Measurements from ENCODE around the gene IPO9. TPM values are rescaled to one million over a fixed set of nuclear protein-coding genes. Genes with fewer than 3 reads are reported as not detected.

Gene IPO9
- total RNA-seq, 1 donor from 2014 or later, result 10.3 TPM

DNA sequence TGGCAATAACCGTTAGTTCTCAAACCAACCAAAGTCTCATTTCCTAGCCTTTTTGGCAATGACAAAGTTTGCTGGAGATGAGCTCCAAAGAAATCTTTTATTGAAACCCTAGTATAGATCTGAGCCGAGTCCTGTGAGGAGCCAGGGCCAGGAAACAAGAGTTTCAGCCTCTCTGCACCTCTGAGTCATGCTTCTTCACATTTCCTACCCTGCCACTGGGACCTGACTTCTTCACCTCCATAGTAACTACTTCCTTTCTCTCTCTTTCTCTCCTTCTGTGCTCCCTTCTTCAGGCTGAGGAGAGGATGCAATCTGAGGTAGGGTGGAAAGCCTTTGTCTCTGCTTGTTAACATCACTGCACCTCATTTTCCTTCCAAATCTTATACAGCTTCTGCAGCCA is 38.7 kb upstream of the IPO9 start:
- DNase-seq (ENCODE audit: low read depth) (peak; percentile 60), FAIRE-seq (no peak)
- Histone ChIP-seq H3K36me3 (ENCODE audit: control insufficient read depth, insufficient read depth, low read length) (peaks cover 11% of the 10 kb centered on the region), H3K4me3 (ENCODE audit: low read depth, low read length) (no peak overlapping the region), H3K27me3 (ENCODE audit: control insufficient read depth, insufficient read depth, low read length) (no peaks in the 10 kb centered on the region)
- TF ChIP-seq, protein P1, sequence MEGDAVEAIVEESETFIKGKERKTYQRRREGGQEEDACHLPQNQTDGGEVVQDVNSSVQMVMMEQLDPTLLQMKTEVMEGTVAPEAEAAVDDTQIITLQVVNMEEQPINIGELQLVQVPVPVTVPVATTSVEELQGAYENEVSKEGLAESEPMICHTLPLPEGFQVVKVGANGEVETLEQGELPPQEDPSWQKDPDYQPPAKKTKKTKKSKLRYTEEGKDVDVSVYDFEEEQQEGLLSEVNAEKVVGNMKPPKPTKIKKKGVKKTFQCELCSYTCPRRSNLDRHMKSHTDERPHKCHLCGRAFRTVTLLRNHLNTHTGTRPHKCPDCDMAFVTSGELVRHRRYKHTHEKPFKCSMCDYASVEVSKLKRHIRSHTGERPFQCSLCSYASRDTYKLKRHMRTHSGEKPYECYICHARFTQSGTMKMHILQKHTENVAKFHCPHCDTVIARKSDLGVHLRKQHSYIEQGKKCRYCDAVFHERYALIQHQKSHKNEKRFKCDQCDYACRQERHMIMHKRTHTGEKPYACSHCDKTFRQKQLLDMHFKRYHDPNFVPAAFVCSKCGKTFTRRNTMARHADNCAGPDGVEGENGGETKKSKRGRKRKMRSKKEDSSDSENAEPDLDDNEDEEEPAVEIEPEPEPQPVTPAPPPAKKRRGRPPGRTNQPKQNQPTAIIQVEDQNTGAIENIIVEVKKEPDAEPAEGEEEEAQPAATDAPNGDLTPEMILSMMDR (IDR thresholded peaks at IDR 0.05; ENCODE audit: insufficient read depth, low read length, severe bottlenecking), result no peak

- no peak overlapping the region for H3K4me3 ChIP-seq (ENCODE audit: low read depth, low read length)
- H3K36me3 ChIP-seq (ENCODE audit: control insufficient read depth, insufficient read depth, low read length), result peaks cover 14% of the 10 kb centered on the region
- DNase-seq (ENCODE audit: low read depth), result no peak
- H3K27me3 ChIP-seq (ENCODE audit: control insufficient read depth, insufficient read depth, low read length), result no peaks in the 10 kb centered on the region
- TF ChIP-seq, protein P1 (IDR thresholded peaks at IDR 0.05; ENCODE audit: insufficient read depth, low read length, severe bottlenecking), result no peak
- FAIRE-seq, result no peak
These were observed 37.7 kb upstream of the IPO9 start for GRCh38 chr1:201791051-201791778.

DNA sequence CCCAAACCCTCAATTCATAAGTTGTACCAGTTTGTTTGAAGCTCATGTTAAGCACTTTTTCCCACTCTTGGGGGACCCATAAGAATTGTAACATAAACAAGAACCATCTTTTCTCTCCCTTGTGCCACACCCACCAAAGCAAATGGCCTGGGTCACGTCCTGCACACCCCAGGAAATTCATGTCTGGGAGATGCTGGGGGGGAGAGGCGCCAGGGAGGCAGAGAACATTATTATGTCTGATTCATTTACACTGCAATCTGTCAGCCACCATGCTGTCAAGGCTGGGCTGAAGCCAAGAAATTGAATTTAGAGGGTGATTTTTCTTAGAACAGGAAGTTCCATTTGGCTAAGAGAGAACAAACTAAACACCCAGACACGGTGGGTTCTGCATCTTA is 37.2 kb upstream of the IPO9 start:
- H3K4me3 ChIP-seq (ENCODE audit: low read depth, low read length), result no peak overlapping the region
- FAIRE-seq, result no peak
- peaks cover 11% of the 10 kb centered on the region for H3K36me3 ChIP-seq (ENCODE audit: control insufficient read depth, insufficient read depth, low read length)
- H3K27me3 ChIP-seq (ENCODE audit: control insufficient read depth, insufficient read depth, low read length), result no peaks in the 10 kb centered on the region
- DNase-seq (ENCODE audit: low read depth), result peak; percentile 62
- TF ChIP-seq, protein P1 (IDR thresholded peaks at IDR 0.05; ENCODE audit: insufficient read depth, low read length, severe bottlenecking), result no peak

DNA sequence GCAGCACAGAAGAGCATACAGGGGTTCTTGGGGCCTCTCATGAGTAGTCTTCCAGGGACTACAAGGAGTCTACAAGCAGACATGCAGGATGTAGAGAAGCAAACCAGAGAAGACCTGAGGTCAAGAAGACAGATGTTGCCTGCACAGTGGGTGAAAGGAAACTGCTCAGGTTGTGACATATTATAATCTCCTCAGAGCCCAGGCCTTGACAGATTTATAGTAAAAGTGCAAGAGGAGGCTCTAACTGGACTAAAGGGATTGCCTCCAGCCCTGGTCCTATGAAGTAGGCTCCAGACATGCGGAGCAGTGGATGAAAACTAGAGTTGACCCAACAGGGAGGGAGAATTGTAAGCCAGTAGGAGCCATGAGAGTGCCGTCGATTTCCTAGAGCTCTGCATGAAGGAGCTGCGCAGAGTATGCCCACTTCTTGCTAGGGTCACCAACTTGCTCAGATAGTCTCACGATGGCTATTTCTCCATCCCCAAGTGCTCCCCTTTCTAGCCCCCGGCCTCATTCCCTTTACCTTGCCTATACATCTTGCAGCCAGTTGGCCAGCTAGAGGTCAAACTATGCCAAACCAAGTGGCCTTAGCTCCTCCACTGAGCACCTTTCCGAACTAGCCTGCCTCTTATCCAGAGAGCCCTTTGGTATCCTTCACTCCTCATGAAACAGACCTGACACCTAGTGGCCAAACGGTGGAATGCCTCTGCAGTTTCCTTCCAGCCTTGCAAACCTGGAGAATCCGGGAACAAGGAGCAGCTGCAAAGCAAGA is 36.2 kb upstream of the IPO9 start:
- Histone ChIP-seq H3K27me3 (ENCODE audit: control insufficient read depth, insufficient read depth, low read length) (no peaks in the 10 kb centered on the region), H3K4me3 (ENCODE audit: low read depth, low read length) (no peak overlapping the region), H3K36me3 (ENCODE audit: control insufficient read depth, insufficient read depth, low read length) (peaks cover 9% of the 10 kb centered on the region)
- TF ChIP-seq, protein P1 (IDR thresholded peaks at IDR 0.05; ENCODE audit: insufficient read depth, low read length, severe bottlenecking), result peak; percentile 96
- DNase-seq (ENCODE audit: low read depth), result peak; percentile 76
- FAIRE-seq, result no peak

- peaks cover 9% of the 10 kb centered on the region for H3K36me3 ChIP-seq (ENCODE audit: control insufficient read depth, insufficient read depth, low read length)
- no peak overlapping the region for H3K4me3 ChIP-seq (ENCODE audit: low read depth, low read length)
- FAIRE-seq (no peak), DNase-seq (ENCODE audit: low read depth) (no peak)
- H3K27me3 ChIP-seq (ENCODE audit: control insufficient read depth, insufficient read depth, low read length), result no peaks in the 10 kb centered on the region
- TF ChIP-seq, protein P1 (IDR thresholded peaks at IDR 0.05; ENCODE audit: insufficient read depth, low read length, severe bottlenecking), result no peak
These were observed 35.5 kb upstream of the IPO9 start for GRCh38 chr1:201793306-201793925.

All from bronchial epithelial cell (primary cell).